Renal cortex interstitium (tissue), 11 donors: Measurements from ENCODE around the gene SIPA1L3. TPM values are rescaled to one million over a fixed set of nuclear protein-coding genes. Genes with fewer than 3 reads are reported as not detected.
"Not testable (repeated sequence)": the region's sequence is repeated elsewhere in the genome, so short reads cannot be mapped to it uniquely, and the experiment has no call there.

Source experiments
- DNase-seq, 11 donors: peaks; one replicate each; pipeline ENCODE4 v3.0.0-alpha.2; 2013; ENCODE audit warnings: low read depth in 9 of 11, low spot score in 4 of 11; ENCODE audit errors: extremely low read depth in 1 of 11
- polyA plus RNA-seq, 3 donors: library from polyadenylated mRNA; unstranded; fragments of 120-200 nt; gene quantifications; one replicate each; pipeline ENCODE4 v1.2.1, GENCODE V29; 2013; ENCODE audit not compliant: insufficient read length in 3 of 3

Gene SIPA1L3
- polyA plus RNA-seq, 3 donors, result 17.8 to 24.8 (median 21.1) TPM

GRCh38 chr19:38224014-38224862 is 317.2 kb downstream of the SIPA1L3 start, which contains the start of gene DPF1:
DPF1 (minus strand) TSS chr19:38224222; CDS start chr19:38224142, 80 bp downstream.
- DNase-seq, result no peak

GRCh38 chr19:38224863-38225218 is 317.8 kb downstream of the SIPA1L3 start:
- DNase-seq, result not testable (repeated sequence)

GRCh38 chr19:38227287-38228004 is 320.4 kb downstream of the SIPA1L3 start:
- DNase-seq, result no peak

- no peak for DNase-seq
These were observed 321.0 kb downstream of the SIPA1L3 start for GRCh38 chr19:38228005-38228377.

- DNase-seq, result no peak
These were observed 321.8 kb downstream of the SIPA1L3 start for GRCh38 chr19:38228491-38229439.

GRCh38 chr19:38229585-38230073 is 322.6 kb downstream of the SIPA1L3 start:
- peak in 1 of 11 donors; percentile 69 for DNase-seq

- not testable (repeated sequence) for DNase-seq
These were observed 323.6 kb downstream of the SIPA1L3 start for GRCh38 chr19:38230506-38231133.

- no peak for DNase-seq
These were observed 324.9 kb downstream of the SIPA1L3 start for GRCh38 chr19:38231918-38232317.

- DNase-seq, result no peak
These were observed 326.8 kb downstream of the SIPA1L3 start for GRCh38 chr19:38233740-38234251.

- DNase-seq, result no peak
These were observed 327.6 kb downstream of the SIPA1L3 start for GRCh38 chr19:38234615-38235014.

- DNase-seq, result no peak
These were observed 332.8 kb downstream of the SIPA1L3 start for GRCh38 chr19:38239816-38240215.

- DNase-seq, result no peak
These were observed 336.3 kb downstream of the SIPA1L3 start for GRCh38 chr19:38243279-38243673.

GRCh38 chr19:38245826-38246498 is 339.0 kb downstream of the SIPA1L3 start:
- DNase-seq, result no peak

GRCh38 chr19:38247126-38247525 is 340.1 kb downstream of the SIPA1L3 start:
- DNase-seq, result no peak

GRCh38 chr19:38247734-38248268 is 340.8 kb downstream of the SIPA1L3 start:
- no peak for DNase-seq

GRCh38 chr19:38248421-38248820 is 341.4 kb downstream of the SIPA1L3 start:
- DNase-seq, result no peak

GRCh38 chr19:38250428-38250820 is 343.4 kb downstream of the SIPA1L3 start:
- no peak for DNase-seq
